A549 (cell line): ENCODE data around the gene ACTRT2. TPM values are rescaled to one million over a fixed set of nuclear protein-coding genes. Genes with fewer than 3 reads are reported as not detected.

Source experiments
- ATAC-seq, 2 experiments: fragments of 200-7000 bp in 1 of 2; fragments of >200 bp in 1 of 2; cut with Nextera tagmentation in 1 of 2; cut with Tn5 transposase in 1 of 2; 3 replicates each; pipeline versions ENCODE4 v1.8.0 to v1.9.1; 2018 to 2020; ENCODE audit warnings: mild to moderate bottlenecking in 1 of 2, moderate library complexity in 1 of 2
- CTCF ChIA-PET: fragments of 300-600 bp; sonication (Branson Sonifier 250); formaldehyde crosslinking; extraction: SDS; loops from one replicate; lab custom pipeline; 2021; ENCODE audit warnings: antibody characterized with exemption, inconsistent platforms; lab: Yijun Ruan, JAX
- POLR2A ChIA-PET: fragments of 350-600 bp; formaldehyde crosslinking; extraction: SDS; loops from one replicate; lab custom pipeline; 2021; ENCODE audit warnings: antibody characterized with exemption, inconsistent platforms; lab: Yijun Ruan, JAX
- DNase-seq, 2 experiments: peaks; one replicate each; pipeline versions ENCODE4 v3.0.0 to v3.0.0-alpha.2; 2011 to 2016; ENCODE audit warnings: low read depth in 1 of 2, low spot score in 1 of 2
- FAIRE-seq: peaks from 2 replicates; lab custom pipeline; 2011; peaks lifted over from hg19 to GRCh38; lab: Jason Lieb, UNC
- H3K27ac ChIP-seq, 2 experiments: fragments of >200 bp; sonication (Bioruptor Twin); formaldehyde crosslinking; 3 replicates each; pipeline ENCODE4 v1.5.1; 2016 to 2017
- H3K4me1 ChIP-seq: fragments of >200 bp; sonication (Bioruptor Twin); formaldehyde crosslinking; 3 replicates; pipeline ENCODE4 v1.6.1; 2016
- H3K4me2 ChIP-seq: fragments of >200 bp; sonication (Bioruptor Twin); formaldehyde crosslinking; 3 replicates; pipeline ENCODE4 v1.6.1; 2016
- H3K4me3 ChIP-seq: fragments of >200 bp; sonication (Bioruptor Twin); formaldehyde crosslinking; 3 replicates; pipeline ENCODE4 v1.5.1; 2016
- H3K9me3 ChIP-seq: fragments of >200 bp; sonication (Bioruptor Twin); formaldehyde crosslinking; 3 replicates; pipeline ENCODE4 v1.6.1; 2016
- CHD4 ChIP-seq: fragments of 200-600 bp; sonication (generic); IDR thresholded peaks from 2 replicates; pipeline ENCODE4 v1.6.1; 2016; ENCODE audit warnings: antibody characterized with exemption, mild to moderate bottlenecking, borderline replicate concordance
- EHF ChIP-seq: fragments of 250-450 bp; sonication (Bioruptor Pico); IDR thresholded peaks from 2 replicates; pipeline ENCODE4 v1.5.0; 2020; ENCODE audit warnings: mild to moderate bottlenecking
- EHMT2 ChIP-seq: fragments of 200-600 bp; sonication (generic); IDR thresholded peaks from 2 replicates; pipeline ENCODE4 v1.6.1; 2016; ENCODE audit warnings: antibody characterized with exemption, low read depth, mild to moderate bottlenecking, moderate library complexity
- ESRRA ChIP-seq: fragments of 150-350 bp; IDR thresholded peaks from 2 replicates; pipeline ENCODE4 v1.6.1; 2014; ENCODE audit warnings: mild to moderate bottlenecking, low read length, borderline replicate concordance
- FOXS1 ChIP-seq: fragments of 250-450 bp; sonication (Bioruptor Pico); IDR thresholded peaks from 2 replicates; pipeline ENCODE4 v1.5.0; 2020; ENCODE audit warnings: mild to moderate bottlenecking, moderate library complexity
- HEYL ChIP-seq: fragments of 250-450 bp; sonication (Bioruptor Pico); IDR thresholded peaks from 2 replicates; pipeline ENCODE4 v1.8.0; 2021; ENCODE audit warnings: mild to moderate bottlenecking, moderate library complexity
- HOXA7 ChIP-seq: fragments of 250-450 bp; sonication (Bioruptor Pico); IDR thresholded peaks from 2 replicates; pipeline ENCODE4 v1.5.0; 2020; ENCODE audit warnings: mild to moderate bottlenecking, moderate library complexity
- KDM1A ChIP-seq: fragments of 200-600 bp; sonication (generic); IDR thresholded peaks from 2 replicates; pipeline ENCODE4 v1.6.1; 2016; ENCODE audit warnings: low read depth, mild to moderate bottlenecking
- MAFK ChIP-seq: fragments of 450-650 bp; IDR thresholded peaks from 2 replicates; pipeline ENCODE4 v1.6.1; 2014; ENCODE audit not compliant: partially characterized antibody
- MYC ChIP-seq: IDR thresholded peaks from 2 replicates; pipeline ENCODE4 v1.6.1; 2012; ENCODE audit warnings: mild to moderate bottlenecking, inconsistent platforms, low read length, improper control_type of control experiment, borderline replicate concordance
- NPAS2 ChIP-seq: fragments of 250-450 bp; sonication (Bioruptor Pico); IDR thresholded peaks from 2 replicates; pipeline ENCODE4 v1.8.0; 2022; ENCODE audit warnings: mild to moderate bottlenecking, moderate library complexity, borderline replicate concordance
- NR3C1 ChIP-seq: fragments of >200 bp; sonication (Bioruptor Twin); formaldehyde crosslinking; IDR thresholded peaks from 3 replicates; pipeline ENCODE4 v1.6.1; 2017
- POLR2AphosphoS2 ChIP-seq: conservative IDR thresholded peaks from 2 replicates; pipeline ENCODE4 v1.6.1; 2012; ENCODE audit warnings: low read length, improper control_type of control experiment, inconsistent platforms
- SMC3 ChIP-seq: fragments of >200 bp; sonication (Bioruptor Twin); formaldehyde crosslinking; IDR thresholded peaks from 3 replicates; pipeline ENCODE4 v1.6.1; 2018; ENCODE audit warnings: inconsistent platforms
- ZC3H11A ChIP-seq: fragments of 450-650 bp; IDR thresholded peaks from 2 replicates; pipeline ENCODE4 v1.6.1; 2014; ENCODE audit warnings: antibody characterized with exemption, mild to moderate bottlenecking
- ZSCAN20 ChIP-seq: fragments of 250-450 bp; sonication (Bioruptor Pico); IDR thresholded peaks from 2 replicates; pipeline ENCODE4 v1.8.0; 2022; ENCODE audit warnings: mild to moderate bottlenecking, moderate library complexity
- WGBS: methylation state at CpG from one replicate; pipeline ENCODE4 v1.1.6; 2017; ENCODE audit errors: missing lambda C conversion rate; 5-methylcytosine and 5-hydroxymethylcytosine counted together
- polyA plus RNA-seq, 4 experiments: library from polyadenylated mRNA; depleted of rRNA in 3 of 4; stranded (reverse); fragments of >200 nt; fragmentation: RNase III in 1 of 4; extraction: RNeasy Plus Mini Kit Qiagen cat#74134 plus additional on column Dnase treatment in 1 of 4; gene quantifications; 2 replicates in 3 of 4; 3 replicates in 1 of 4; pipeline ENCODE4 v1.2.3, GENCODE V29; 2011 to 2017
- TF ChIP-seq, protein P1 (sequence below): IDR thresholded peaks from 2 replicates; pipeline ENCODE4 v1.6.1; 2012
- TF ChIP-seq, protein P2 (sequence below): fragments of >200 bp; sonication (Bioruptor Twin); formaldehyde crosslinking; IDR thresholded peaks from 2 replicates; pipeline ENCODE4 v1.6.1; 2016
- TF ChIP-seq, protein P3 (sequence below): fragments of >200 bp; sonication (Bioruptor Twin); formaldehyde crosslinking; IDR thresholded peaks from 3 replicates; pipeline ENCODE4 v1.6.1; 2016
- TF ChIP-seq, protein P4 (sequence below): IDR thresholded peaks from 2 replicates; pipeline ENCODE4 v1.6.1; 2012
- TF ChIP-seq, protein P5 (sequence below): fragments of 450-650 bp; IDR thresholded peaks from 2 replicates; pipeline ENCODE4 v1.6.1; 2014; ENCODE audit warnings: antibody characterized with exemption
- TF ChIP-seq, protein P6 (sequence below): fragments of >200 bp; sonication (Bioruptor Twin); formaldehyde crosslinking; IDR thresholded peaks from 3 replicates; pipeline ENCODE4 v1.5.1; 2016
- TF ChIP-seq, protein P7 (sequence below): fragments of 250-450 bp; sonication (Bioruptor Pico); IDR thresholded peaks from 2 replicates; pipeline ENCODE4 v1.5.0; 2020; ENCODE audit warnings: low read depth, mild to moderate bottlenecking, moderate library complexity

The ACTRT2 gene
- polyA plus RNA-seq, 2 of the 4 experiments (the other 2 are of a cell fraction): not detected

DNA sequence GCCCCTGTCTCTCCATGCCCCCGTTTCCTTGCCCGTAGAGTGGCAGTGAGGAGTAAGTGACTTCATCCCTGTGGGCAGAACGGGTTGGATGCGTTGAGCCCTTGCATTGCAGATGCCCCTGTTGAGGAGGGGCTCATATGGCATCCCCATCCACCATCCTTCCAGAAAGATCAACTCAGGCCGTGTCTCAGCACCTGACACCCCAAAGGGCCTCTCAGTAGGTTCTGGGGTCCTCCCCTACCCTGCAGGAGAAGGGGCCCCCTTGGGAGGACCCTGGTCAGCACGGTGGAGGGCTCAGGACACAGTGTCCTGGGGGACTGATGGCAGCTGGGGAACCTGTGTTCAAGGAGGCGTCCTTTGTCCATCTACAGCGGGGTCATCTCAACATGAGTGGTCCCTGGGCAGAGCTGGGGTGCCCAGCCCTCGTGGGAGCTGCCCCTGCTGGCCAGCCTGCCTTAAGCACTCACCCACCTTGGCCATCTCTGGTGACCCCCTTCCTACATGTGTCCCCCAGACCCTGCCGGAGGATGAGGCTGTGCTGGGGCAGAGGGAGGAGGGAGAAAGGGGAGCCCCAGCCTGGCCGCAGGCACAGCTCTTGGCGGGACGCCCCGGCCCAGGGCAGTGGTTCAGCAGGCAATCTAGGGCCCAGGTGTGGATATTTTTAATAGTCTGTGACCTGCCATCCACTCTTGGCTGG is 48.2 kb upstream of the ACTRT2 start (continued):
- TF ChIP-seq, protein P1, sequence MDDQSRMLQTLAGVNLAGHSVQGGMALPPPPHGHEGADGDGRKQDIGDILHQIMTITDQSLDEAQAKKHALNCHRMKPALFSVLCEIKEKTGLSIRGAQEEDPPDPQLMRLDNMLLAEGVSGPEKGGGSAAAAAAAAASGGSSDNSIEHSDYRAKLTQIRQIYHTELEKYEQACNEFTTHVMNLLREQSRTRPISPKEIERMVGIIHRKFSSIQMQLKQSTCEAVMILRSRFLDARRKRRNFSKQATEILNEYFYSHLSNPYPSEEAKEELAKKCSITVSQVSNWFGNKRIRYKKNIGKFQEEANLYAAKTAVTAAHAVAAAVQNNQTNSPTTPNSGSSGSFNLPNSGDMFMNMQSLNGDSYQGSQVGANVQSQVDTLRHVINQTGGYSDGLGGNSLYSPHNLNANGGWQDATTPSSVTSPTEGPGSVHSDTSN: no peak
- TF ChIP-seq HOXA7: no peak
- TF ChIP-seq, protein P2, sequence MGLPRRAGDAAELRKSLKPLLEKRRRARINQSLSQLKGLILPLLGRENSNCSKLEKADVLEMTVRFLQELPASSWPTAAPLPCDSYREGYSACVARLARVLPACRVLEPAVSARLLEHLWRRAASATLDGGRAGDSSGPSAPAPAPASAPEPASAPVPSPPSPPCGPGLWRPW: no peak
- TF ChIP-seq EHF (CRISPR knock-in tag): no peak
- no peak for TF ChIP-seq FOXS1 (CRISPR knock-in tag)

DNA sequence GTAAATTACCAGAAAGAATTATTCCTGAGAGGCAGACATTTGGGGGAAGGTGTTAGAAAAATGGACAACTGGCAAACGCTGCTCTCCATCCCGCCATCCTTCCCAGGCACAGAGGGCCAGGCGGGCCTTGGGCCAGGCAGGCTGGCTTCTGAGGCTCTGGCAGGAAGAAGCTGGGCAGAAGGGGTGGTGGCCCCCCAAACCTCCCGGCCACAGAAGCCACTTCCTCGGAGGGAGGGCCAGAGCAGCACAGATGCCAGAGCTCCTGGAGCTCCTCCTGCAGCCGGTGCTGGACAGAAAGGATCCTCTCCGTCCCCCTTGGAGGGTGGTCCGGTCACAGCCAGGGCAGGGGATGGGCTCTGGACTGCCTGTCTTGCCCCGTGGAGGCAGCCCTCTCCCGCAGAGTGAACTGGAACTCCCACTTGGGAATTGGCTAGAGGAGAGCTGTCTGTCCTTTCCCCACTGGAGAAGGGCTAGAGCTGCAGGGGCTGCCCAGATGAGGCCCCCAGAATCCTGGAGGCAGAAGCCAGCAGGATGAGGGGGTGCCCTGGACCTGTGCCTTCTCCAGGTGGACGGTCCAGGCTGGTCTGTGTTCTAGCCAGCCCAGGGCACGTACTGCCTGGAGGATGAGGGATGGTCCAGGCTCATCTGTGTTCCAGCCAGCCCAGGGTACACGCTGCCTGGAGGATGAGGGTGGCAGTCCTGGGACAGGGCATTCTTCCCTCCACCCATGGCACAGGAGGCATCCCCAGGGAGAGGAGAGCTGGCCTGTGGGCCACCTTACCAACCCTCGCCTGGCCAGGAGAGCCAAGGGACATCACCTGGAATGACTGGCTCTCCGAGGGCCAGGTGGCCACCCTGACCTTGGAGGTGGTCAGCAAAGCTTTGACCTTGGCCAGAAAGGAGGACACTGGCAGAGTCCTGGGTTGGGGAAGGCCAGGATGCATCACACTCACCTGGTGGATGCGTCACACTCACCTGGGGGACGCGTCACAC is 47.4 kb upstream of the ACTRT2 start:
- Histone ChIP-seq H3K9me3 (no peaks in the 10 kb centered on the region), H3K4me1 (no peaks in the 10 kb centered on the region), H3K4me3 (no peak overlapping the region), H3K4me2 (no peak overlapping the region), H3K27ac (no peak overlapping the region)
- TF ChIP-seq ZC3H11A (no peak), SMC3 (no peak), MAFK (no peak), HOXA7 (no peak), EHMT2 (no peak), NR3C1 (no peak), ZSCAN20 (CRISPR knock-in tag) (no peak), CHD4 (no peak)
- TF ChIP-seq, protein P3, sequence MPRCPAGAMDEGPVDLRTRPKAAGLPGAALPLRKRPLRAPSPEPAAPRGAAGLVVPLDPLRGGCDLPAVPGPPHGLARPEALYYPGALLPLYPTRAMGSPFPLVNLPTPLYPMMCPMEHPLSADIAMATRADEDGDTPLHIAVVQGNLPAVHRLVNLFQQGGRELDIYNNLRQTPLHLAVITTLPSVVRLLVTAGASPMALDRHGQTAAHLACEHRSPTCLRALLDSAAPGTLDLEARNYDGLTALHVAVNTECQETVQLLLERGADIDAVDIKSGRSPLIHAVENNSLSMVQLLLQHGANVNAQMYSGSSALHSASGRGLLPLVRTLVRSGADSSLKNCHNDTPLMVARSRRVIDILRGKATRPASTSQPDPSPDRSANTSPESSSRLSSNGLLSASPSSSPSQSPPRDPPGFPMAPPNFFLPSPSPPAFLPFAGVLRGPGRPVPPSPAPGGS: no peak
- TF ChIP-seq, protein P4, sequence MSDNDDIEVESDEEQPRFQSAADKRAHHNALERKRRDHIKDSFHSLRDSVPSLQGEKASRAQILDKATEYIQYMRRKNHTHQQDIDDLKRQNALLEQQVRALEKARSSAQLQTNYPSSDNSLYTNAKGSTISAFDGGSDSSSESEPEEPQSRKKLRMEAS: no peak
- TF ChIP-seq, protein P5, sequence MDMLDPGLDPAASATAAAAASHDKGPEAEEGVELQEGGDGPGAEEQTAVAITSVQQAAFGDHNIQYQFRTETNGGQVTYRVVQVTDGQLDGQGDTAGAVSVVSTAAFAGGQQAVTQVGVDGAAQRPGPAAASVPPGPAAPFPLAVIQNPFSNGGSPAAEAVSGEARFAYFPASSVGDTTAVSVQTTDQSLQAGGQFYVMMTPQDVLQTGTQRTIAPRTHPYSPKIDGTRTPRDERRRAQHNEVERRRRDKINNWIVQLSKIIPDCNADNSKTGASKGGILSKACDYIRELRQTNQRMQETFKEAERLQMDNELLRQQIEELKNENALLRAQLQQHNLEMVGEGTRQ: no peak
- DNase-seq: no peak
- no peak for FAIRE-seq
- ATAC-seq: peak; percentile 28 to 39; a peak in 2 of 6 replicates
- 10% methylated on average over 5 of the region's 18 CpGs for WGBS
- ChIA-PET CTCF (interaction anchor here (0.6 to 1.5 kb wide), 2 partner anchors 38 to 107 kb away, joined by 3 read pairs; no protein-coding TSS in a partner anchor), POLR2A (no interaction called here)

DNA sequence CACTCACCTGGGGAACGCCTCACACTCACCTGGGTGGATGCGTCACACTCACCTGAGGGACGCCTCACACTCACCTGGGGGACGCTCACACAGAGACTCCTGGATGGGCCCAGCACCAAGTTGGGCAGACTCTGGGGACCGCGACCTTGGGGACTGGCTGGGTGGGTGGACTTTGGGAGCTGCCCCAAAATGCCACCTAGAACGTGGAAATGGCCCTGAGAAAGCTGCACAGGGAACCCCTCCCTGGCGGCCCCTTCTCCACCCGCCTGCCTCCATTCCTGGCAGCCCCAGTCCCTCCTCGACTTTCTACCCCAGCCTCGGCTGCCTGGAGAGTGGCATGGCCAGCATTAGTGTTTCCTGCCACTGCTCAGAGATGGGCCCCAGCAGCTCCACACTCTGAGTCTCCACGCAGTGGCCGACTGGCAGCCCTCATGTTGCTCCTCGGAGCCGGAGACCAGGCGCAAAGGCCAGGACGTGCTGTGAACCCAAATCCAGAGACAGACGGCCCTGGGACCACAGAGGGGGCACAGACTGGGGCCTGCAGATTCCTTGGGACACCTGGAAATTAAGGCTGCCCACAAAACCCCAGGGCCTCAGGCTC is 46.5 kb upstream of the ACTRT2 start:
- no peak for FAIRE-seq
- no peaks in the 10 kb centered on the region for H3K4me1 ChIP-seq
- DNase-seq: no peak
- POLR2A ChIA-PET: no interaction called here
- CTCF ChIA-PET: interaction anchor here (0.6 kb wide), 1 partner anchor 108 kb away, joined by 3 read pairs; no protein-coding TSS in a partner anchor
- TF ChIP-seq HEYL: no peak
- TF ChIP-seq ESRRA: no peak
- TF ChIP-seq, protein P2: no peak
- no peak for TF ChIP-seq POLR2AphosphoS2
- no peak for TF ChIP-seq MYC
- TF ChIP-seq, protein P6, sequence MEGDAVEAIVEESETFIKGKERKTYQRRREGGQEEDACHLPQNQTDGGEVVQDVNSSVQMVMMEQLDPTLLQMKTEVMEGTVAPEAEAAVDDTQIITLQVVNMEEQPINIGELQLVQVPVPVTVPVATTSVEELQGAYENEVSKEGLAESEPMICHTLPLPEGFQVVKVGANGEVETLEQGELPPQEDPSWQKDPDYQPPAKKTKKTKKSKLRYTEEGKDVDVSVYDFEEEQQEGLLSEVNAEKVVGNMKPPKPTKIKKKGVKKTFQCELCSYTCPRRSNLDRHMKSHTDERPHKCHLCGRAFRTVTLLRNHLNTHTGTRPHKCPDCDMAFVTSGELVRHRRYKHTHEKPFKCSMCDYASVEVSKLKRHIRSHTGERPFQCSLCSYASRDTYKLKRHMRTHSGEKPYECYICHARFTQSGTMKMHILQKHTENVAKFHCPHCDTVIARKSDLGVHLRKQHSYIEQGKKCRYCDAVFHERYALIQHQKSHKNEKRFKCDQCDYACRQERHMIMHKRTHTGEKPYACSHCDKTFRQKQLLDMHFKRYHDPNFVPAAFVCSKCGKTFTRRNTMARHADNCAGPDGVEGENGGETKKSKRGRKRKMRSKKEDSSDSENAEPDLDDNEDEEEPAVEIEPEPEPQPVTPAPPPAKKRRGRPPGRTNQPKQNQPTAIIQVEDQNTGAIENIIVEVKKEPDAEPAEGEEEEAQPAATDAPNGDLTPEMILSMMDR: no peak
- TF ChIP-seq NPAS2 (CRISPR knock-in tag): no peak
- no peak for TF ChIP-seq EHMT2
- TF ChIP-seq, protein P7, sequence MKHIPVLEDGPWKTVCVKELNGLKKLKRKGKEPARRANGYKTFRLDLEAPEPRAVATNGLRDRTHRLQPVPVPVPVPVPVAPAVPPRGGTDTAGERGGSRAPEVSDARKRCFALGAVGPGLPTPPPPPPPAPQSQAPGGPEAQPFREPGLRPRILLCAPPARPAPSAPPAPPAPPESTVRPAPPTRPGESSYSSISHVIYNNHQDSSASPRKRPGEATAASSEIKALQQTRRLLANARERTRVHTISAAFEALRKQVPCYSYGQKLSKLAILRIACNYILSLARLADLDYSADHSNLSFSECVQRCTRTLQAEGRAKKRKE (CRISPR knock-in tag): no peak
- TF ChIP-seq SMC3: no peak
- no peak for TF ChIP-seq EHF (CRISPR knock-in tag)
- no peak for TF ChIP-seq KDM1A
- TF ChIP-seq, all 56 proteins: peak for 0
- 9% methylated on average over 7 of the region's 18 CpGs for WGBS
- Histone ChIP-seq H3K9me3 (no peaks in the 10 kb centered on the region), H3K27ac (no peak overlapping the region), H3K4me3 (no peak overlapping the region), H3K4me2 (no peak overlapping the region)
- no peak; a peak in 1 of 6 replicates for ATAC-seq
